GM12872 (cell line): ENCODE data around the gene PIGU.

ENCODE experiments used
- TF ChIP-seq, protein P1 (sequence below): IDR thresholded peaks from 3 replicates; pipeline ENCODE4 v1.5.1; 2011; ENCODE audit warnings: low read depth, mild to moderate bottlenecking, low read length, moderate library complexity; ENCODE audit not compliant: insufficient read depth

The PIGU gene

GRCh38 chr20:34515484-34516246 is 161.2 kb downstream of the PIGU start:
- TF ChIP-seq, protein P1, sequence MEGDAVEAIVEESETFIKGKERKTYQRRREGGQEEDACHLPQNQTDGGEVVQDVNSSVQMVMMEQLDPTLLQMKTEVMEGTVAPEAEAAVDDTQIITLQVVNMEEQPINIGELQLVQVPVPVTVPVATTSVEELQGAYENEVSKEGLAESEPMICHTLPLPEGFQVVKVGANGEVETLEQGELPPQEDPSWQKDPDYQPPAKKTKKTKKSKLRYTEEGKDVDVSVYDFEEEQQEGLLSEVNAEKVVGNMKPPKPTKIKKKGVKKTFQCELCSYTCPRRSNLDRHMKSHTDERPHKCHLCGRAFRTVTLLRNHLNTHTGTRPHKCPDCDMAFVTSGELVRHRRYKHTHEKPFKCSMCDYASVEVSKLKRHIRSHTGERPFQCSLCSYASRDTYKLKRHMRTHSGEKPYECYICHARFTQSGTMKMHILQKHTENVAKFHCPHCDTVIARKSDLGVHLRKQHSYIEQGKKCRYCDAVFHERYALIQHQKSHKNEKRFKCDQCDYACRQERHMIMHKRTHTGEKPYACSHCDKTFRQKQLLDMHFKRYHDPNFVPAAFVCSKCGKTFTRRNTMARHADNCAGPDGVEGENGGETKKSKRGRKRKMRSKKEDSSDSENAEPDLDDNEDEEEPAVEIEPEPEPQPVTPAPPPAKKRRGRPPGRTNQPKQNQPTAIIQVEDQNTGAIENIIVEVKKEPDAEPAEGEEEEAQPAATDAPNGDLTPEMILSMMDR: no peak

GRCh38 chr20:34514897-34515483 is 161.9 kb downstream of the PIGU start:
- TF ChIP-seq, protein P1: no peak

- TF ChIP-seq, protein P1: no peak
These were observed 163.9 kb downstream of the PIGU start for GRCh38 chr20:34512955-34513419.

DNA sequence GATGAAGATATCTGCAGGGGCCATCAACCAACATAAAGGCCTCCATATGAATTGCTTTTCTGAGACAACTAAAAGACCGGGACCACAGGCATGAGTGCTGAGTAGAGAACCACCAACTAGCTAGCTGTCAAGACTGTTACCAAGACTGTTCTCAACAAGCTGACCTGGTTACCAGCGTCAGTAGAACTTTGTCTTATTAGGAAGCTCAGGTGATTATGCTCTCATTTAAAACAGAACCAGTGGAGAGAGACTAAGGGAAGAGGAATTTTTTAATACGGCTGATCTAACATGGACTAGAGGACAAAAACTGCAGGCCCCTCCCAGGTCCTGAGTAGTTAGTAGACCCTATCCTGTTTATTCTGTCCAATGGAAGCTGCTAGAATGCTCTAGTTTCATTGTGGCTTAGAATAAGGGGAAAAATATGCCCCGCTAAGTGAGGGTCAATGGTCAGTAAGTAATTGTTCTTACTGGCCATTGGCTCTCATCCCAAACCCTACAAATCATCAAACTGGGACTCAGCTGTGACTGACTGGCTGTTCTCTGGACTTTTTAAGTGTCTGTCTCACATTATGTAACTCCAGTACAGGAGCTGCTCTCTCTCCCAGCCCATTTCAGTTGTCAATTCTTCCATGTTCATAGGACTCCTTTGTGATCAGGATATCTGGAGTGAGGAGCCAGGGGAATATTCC is 164.5 kb downstream of the PIGU start:
- TF ChIP-seq, protein P1: no peak

DNA sequence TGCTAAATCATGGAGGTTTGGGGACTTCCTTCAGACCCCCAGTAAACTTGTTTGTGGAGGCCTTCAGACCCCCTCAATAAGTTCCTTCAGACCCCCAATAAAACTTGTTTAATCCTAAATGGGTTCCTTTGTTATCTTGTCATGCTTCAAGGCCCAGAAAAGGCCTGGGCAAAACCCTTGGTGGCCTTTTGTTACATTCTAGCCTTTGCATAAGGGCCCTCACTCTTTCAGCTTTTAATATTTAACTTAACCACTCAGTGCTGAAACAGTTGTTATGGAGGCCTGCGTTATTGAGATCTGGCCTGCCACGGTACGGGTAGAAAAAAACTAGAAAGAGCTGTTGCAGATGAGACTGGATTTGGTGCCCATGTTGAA is 165.0 kb downstream of the PIGU start:
- TF ChIP-seq, protein P1: no peak

- TF ChIP-seq, protein P1: no peak
These were observed 166.3 kb downstream of the PIGU start for GRCh38 chr20:34510575-34510974.
